M059J (cell line): ENCODE data around the gene RAPGEF2. TPM values are rescaled to one million over a fixed set of nuclear protein-coding genes. Genes with fewer than 3 reads are reported as not detected.
"Not testable (repeated sequence)": the region's sequence is repeated elsewhere in the genome, so short reads cannot be mapped to it uniquely, and the experiment has no call there.

Source experiments
- DNase-seq: peaks from one replicate; pipeline ENCODE4 v3.0.0-alpha.2; 2012; ENCODE audit warnings: low read depth
- total RNA-seq: library from RNA; depleted of rRNA; stranded (reverse); fragments of >200 nt; shearing (Covaris generic); gene quantifications from 2 replicates; pipeline ENCODE4 v1.2.3, GENCODE V29; 2014

The RAPGEF2 gene
- total RNA-seq, 1 experiment from 2014 or later: 21.4 TPM

DNA sequence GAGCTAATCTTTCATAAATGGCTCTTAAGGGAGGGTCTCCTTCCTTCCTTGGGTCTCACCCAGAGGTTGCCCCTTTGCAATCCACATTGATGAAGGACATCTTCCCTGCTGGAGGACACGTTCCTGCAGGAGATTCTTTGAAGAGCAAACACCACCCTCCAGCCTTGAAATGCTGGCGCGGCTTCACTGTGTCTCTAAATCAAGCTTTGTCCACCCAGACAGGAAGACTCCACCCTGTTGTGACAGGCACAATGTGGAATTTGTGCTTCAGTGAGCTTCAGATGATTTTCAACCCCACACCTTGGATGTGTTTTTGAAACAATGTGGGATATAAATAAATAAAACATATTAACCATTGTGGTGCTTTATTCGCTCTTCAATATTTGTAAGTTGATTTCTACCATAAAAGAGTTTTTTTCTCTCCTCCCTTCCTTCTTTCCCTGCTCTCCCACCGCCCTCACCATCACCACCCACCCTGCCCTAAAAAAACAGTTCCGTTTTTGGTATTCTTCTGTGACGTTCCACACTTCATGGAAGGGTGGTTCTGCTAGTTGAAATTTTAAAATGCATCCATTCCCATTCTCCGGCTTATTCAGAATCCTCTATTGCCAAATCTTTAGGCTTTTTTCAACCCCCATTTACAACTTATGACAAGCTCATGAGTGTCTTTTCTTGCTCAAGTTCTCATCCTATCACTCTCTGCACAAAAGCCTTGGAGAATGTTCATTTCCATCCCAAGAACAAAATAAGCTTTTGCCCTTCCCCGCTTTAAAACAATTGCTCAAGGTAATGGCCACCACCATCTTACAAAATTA, 264.3 kb downstream of the RAPGEF2 start:
- peak; percentile 31 for DNase-seq

DNA sequence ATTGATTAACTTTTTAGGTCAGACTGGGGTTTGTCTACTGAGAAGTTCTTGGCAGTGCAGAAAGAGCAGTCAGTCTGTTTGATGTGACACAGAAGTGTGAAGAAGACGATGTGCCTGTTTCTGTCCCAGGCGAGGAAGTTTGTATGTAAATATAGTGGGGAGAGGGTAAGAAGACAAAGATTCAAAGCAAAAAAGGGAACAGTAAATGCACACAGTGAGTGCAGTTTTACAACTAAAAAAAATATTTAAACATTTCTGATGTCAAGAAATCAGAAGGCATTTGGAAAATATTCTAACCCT, 264.9 kb downstream of the RAPGEF2 start:
- no peak for DNase-seq

DNA sequence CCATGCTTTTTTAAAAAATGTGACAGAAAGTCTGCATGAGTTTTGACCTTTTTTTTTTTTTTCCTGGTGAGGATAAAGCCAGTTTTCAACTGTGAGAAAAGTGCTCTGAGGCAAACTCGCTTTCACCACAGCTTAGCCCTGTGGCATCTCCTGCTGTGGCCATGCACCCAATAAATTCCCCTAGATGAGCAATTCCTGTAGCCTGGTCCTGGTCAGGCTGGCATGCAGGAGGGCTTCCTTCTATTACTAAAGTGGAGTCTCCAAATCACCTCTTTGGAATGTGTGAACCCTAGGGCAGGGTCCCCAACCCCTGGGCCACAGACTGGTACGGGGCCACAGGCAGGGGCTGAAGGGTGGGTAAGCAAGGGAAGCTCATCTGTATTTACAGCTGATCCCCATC, 265.4 kb downstream of the RAPGEF2 start:
- DNase-seq: peak; percentile 84

DNA sequence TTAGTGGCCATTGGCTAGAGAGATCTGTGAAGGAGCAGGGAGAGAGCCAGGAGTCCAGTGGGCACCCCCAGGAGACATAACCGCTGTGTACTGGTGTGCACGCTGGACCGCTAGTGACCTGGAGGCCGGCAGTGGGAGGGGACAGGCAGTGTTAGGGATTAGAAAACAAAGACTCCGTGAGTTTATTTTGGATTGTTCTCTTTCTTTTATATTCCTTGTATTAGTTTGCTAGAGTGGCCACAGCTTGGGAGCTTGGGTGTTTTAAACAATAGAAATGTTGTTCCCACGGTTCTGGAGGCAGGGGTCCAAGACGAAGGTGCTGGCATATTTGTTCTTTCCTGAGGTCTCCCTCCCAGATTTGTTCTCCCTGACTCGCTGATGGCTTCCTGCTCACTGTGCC, 266.4 kb downstream of the RAPGEF2 start:
- DNase-seq: no peak

DNA sequence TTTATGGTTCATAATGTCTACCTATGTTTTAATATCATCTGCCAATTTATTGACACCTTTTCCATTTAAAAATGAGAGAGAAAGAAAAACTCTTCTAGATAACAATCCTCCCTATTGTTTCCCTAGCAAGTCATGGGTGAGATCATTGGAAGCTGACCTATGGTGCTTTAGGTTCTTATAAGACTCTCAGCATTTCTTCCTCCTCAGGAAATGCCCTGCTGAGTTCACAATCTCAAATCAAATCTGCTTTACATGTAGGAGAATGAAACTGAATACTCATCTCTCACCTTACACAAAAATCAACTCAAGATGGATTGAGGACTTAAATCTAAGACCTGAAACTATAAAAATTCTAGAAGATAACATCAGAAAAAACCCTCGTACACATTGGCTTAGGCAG, 267.4 kb downstream of the RAPGEF2 start:
- no peak for DNase-seq

DNA sequence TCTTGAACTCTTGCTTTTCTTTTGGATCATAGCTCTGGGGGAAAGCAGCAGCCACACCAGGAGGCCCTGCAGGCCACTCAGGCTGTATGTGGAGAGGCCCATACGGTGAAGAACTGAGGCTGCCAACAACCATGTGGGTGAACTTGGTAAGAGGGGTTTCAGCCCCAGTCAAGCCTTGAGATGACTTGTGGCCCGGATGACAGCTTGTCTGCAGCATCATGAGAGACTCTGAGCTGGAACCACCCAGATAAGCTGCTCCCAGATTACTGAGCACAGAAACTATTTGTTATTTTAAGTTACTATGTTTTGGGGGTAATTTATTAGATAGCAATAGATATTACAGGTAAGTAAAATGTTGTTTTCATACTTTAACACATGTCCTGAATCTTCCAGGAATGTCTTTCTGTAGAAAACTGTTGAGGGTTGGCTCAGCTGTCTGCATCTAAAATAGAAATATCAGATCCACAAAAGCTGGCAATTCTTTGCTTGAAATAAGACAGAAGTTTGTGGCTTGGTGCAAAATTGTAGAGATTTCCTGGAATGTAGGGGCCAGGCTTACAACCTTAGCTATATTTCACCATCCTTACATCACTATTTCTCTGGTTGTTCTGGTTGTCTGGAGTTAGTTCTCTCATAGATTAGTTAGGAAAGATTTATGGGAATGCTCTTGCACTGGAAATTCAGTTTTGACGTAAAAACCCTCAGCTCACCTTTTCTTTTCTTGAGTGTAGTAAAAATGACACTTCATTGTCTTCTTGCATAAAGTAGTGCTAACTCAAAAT, 272.1 kb downstream of the RAPGEF2 start:
- no peak for DNase-seq

DNA sequence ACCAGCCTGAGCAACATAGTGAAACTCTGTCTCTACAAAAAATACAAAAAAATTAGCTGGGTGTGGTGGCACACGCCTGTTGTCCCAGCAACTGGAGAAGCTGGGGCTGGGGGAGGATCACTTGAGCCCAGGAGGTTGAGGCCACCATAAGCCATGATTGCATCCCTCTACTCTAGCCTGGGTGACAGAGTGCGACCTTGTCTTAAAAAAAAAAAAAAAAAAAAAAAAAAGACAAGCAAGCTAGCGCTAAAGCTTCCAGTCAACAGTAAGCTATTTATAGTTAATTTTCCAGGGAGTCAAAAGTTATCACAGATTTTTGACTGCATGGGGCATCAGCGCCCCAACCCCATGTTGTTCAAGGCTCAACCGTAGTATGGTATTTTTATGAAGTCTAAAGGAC, 273.4 kb downstream of the RAPGEF2 start:
- DNase-seq: no peak

DNA sequence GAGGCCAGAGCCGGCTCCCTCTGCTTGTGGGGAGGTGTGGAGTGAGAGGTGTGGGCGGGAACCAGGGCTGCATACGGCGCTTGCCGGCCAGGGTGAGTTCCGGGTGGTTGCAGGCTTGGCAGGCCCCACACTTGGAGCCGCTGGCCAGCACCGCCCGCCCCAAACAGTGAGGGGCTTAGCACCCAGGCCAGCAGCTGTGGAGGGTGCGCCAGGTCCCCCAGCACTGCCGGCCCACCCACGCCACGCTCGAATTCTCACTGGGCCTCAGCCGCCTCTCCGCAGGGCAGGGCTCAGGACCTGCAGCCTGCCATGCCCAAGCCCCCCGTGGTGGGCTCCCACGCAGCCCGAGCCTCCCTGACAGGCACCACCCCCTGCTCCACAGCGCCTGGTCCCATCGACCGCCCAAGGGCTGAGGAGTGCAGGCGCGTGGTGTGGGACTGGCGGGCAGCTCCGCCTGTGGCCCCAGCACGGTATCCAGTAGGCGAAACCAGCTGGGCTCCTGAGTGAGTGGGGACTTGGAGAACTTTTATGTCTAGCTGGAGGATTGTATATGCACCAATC, 275.3 kb downstream of the RAPGEF2 start:
- DNase-seq: no peak

DNA sequence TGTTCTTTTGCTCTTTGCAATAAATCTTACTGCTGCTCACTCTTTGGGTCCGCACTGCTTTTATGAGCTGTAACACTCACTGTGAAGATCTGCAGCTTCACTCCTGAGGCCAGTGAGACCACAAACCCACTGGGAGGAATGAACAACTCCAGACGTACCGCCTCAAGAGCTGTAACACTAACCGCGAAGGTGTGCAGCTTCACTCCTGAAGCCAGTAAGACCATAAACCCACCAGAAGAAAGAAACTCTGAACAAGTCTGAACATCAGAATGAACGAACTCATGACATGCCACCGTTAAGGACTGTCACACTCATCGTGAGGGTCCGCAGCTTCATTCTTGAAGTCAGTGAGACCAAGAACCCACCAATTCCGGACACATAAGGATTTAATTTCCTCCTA, 276.2 kb downstream of the RAPGEF2 start:
- DNase-seq: not testable (repeated sequence)

DNA sequence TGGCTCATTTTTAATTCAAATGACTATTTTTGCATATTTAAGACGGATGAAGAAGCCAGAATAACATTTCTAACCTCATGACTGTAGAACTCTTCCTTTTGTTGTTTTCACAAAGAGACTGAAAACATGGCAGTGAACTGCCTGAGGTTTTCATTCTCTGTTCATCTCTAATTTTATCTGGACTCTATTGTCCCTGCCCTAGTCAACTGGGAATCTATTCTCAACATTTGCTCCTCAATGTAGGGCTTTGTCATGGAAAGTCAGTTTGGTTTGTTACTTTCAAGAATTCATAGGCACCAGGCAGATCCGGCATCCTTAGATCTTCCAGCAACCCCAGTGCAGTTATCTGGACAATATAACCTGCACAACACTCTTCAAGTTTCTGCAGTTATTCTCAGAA, 277.0 kb downstream of the RAPGEF2 start:
- no peak for DNase-seq

DNA sequence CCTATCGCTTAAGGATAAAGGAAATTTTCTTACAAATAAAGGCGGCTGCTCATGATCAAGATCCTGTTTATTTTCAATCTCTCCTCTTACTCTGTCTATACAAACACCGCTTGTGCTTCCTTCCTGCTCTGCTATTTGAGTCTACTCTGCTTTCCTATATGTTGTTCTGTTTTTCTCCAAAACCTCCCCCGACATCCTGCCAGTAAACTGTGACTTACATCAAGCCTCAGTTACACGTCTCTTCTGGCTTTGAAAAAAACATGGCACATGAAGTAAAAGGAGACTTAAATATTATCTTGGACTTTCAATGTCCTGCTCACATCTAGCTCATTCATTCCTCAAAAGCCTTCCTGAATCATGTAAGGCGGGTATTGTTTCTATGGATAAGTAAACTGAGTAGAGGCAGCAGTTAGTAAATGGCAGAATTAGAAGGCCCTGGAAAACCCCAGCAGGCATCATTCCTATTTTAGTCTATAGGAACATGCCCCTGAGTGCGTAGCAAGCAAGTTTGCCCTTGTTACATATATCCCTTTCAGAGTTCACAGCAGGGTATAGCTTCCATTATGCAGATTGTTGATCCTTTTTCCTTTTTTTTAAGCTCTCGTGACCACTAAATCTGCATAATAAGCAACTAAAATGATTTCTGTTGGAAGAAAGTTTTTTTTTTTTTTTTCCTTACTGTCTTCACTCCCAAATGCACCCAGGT, 280.1 kb downstream of the RAPGEF2 start:
- DNase-seq: no peak

DNA sequence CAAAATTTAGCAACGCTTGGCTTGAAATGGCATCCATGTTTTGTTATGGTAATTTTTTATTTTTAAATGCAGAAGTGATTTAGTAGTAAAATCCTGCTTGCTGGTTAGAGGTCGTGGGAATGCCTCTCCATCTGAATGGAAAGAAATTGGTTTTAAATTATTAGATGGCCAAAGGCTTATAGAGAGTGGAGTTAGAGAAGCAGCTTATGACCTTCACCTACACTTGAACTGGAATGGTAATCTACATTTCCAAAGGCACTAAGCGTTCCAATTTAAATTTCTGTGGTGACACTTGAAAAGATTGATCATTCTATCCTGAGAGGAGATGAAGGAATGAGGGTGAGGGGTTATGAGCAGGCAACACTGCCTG, 280.7 kb downstream of the RAPGEF2 start:
- no peak for DNase-seq

DNA sequence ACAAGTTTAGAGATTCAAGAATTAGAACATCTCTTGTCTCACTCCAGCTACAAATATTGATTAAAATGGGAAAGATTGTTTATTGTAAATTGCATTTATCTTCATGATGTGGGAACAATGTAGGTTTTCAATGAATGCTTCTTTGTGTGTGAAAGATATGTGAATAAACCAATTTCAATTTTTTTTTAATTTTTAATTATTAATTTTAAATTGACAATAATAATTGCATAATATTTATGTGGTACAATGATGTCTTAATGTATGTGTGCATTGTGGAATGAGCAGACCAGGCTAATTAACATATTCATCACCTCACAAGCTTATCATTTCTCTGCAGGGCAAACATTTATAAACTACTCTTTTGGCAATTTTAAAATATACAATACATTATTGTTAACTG, 281.1 kb downstream of the RAPGEF2 start:
- DNase-seq: no peak

DNA sequence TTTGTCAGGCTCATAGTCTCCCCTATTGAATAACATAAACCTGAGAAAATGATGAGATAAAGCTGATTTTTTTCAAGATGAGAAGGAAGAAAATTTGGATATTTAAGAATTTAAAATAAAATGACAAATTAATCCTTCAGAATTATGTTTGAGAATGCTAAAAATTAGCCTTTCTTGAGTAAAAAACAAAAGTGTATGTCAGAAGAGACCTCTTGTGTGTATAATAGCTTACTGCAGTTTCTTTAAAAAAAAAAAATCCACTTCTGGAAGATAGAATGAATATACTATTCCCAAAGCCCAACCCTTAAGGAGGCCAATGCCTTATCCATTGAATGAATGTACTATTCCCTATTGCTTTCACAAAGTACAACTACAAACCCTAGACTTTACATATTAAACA, 281.8 kb downstream of the RAPGEF2 start:
- DNase-seq: no peak

DNA sequence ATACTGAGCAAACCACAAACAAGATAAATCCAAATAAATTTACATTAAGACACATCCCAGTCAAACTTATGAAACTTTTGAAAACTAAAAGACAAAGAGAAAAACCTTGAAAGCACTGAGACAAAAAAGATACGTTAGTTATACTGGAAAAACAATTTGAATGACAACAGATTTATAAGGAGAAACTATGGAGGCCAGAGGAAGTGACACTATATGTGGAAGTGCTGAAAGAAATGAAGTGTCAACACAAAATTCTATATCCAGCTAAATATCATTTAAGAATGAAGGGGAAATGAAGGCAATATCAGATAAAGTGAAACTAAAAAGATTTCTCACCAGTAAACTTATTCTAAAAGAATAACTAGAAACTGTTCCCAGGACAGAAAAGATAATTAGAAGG, 283.7 kb downstream of the RAPGEF2 start:
- no peak for DNase-seq

DNA sequence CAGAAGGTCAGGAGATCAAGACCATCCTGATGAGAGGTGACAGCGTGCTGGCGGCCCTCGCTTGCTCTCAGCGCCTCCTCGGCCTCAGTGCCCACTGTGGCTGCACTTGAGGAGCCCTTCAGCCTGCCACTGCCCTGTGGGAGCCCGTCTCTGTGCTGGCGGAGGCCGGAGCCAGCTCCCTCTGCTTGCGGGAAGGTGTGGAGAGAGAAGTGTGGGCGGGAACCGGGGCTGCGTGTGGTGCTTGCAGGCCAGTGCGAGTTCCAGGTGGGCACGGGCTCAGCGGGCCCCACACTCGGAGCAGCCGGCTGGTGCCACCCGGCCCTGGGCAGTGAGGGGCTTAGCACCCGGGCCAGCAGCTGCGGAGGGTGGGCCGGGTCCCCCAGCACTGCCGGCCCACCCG, 286.9 kb downstream of the RAPGEF2 start:
- DNase-seq: no peak

DNA sequence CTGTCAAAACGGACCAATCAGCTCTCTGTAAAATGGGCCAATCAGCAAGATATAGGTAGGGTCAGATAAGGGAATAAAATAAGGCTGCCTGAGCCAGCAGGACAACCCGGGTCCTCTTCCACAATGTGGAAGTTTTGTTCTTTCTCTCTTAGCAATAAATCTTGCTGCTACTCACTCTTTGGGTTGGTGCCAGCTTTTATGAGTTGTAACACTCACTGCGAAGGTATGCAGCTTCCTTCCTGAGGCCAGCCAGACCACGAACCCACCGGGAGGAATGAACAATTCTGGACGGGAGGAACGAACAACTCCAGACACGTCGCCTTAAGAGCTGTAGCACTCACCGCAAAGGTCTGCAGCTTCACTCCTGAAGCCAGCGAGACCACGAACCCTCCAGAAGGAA, 287.8 kb downstream of the RAPGEF2 start:
- DNase-seq: peak; percentile 99

DNA sequence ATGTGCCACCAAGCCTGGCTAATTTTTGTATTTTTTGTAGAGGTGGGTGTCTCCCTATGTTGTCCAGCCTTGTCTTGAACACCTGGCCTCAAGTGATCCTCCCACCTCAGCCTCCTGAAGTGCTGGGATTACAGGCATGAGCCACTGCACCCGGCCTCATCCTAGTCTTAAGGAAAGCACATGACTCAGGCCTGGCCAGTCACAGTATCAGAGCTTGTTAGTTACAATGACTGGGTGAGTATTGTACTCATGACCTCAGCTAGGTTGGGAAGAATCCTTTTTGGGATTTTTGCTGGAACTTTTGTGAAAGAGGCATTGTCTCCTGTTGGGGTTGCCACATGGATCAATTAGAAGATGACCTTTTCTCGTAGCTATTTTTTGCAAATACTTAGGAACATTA, 292.8 kb downstream of the RAPGEF2 start:
- peak; percentile 50 for DNase-seq

DNA sequence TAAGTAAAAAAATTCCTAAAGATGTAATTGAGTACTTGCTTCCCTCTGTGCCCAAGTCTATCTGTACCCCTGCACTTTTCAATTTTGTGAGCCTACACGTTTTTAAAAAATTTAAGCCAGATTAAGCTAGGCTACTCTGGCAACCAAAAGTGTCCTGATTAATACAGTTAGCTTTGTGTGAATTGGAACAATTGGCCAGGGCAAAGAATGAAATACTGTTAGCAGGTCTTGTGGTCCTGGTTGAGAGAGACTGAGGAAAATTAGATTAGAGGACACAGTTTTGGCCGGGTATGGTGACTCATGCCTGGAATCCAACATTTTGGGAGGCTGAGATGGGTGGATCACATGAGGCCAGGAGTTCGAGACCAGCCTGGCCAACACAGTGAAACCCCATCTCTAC, 293.3 kb downstream of the RAPGEF2 start:
- DNase-seq: no peak

DNA sequence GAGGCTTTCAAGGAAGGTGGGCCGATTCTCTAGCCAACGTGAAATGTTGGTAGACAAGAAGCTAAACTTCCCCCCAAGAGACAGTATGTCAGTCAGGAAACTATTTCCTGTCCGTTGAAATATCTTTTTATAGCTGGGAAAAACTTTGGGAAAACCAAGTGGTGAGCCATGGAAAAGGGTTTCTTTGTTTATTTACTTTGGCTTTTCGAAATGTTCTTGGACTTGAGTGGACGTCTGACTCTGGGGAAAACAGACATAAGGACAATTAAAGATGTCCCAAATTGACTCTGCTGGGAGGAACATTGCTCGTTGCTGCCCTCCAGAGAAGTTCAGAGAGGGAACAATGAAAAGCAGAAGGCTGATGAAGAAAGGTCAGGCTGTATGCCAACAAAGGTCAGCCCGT, 295.4 kb downstream of the RAPGEF2 start:
- peak; percentile 79 for DNase-seq

DNA sequence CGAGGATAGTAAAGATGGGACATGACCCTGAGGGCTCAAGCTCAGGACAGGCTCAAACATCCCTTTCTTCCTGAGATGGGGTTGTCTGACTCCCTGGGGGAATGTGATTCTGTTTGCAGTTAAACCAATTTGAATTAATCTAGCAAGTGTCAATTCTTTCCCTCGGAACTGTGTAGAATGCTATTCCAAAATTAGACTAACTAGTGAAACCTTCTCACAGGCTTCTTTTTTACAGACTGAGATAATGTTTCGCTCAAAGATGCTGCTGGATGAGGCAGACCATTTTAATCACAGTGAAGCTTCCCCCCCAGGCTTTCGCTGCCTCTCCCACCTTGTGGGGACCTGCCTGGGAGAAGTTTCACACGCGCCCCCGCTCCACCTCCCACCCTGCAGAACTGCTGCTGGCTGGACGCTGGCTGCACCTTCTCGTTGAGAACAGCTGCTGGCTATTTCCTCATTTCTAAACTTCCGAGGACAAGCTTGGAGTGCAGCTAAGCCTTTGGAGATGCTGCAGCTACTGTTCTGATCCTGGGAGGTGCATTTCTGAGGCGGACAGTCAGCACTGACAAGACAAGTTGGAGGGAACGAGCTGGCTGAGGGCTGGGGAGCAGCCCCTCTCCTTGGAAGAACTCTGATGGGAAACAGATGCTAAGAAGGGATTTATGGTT, 297.8 kb downstream of the RAPGEF2 start:
- DNase-seq: no peak

DNA sequence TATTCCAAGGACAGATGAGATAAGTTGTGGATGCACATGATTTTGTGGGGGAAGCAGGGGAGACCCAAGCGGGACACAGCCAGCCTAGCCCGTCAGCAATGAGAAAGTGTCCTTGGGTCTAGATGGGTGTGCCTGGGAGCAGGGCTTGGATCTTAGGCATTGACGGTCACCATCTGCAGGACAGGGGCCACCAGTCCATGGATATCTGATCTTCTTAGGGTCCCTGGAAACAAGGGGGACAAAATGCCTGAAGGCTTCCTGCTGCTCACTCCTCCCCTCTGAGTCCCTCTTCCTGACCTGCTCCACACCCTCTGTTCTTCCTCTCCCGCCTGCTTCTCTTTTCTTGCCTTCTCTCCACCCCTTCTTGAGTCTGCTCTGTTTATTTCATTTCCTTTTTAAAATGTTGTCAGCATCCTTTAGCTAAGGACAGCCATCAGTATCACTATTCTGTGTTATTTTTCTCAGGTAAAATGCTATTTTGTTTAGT, 298.4 kb downstream of the RAPGEF2 start:
- DNase-seq: no peak
